ENCODE data around the gene EP300.

GRCh38 chr22:41226723-41227655 lies 134.6 kb downstream of the EP300 start:
- no peak for TF ChIP-seq CTCF (IDR thresholded peaks at IDR 0.05)
- no peak for TF ChIP-seq POLR2A (IDR thresholded peaks at IDR 0.05)
